ENCODE results near the gene NHLRC1. TPM values are rescaled to one million over a fixed set of nuclear protein-coding genes. Genes with fewer than 3 reads are reported as not detected.

The NHLRC1 gene
- total RNA-seq, 1 donor: 2.9 TPM

DNA sequence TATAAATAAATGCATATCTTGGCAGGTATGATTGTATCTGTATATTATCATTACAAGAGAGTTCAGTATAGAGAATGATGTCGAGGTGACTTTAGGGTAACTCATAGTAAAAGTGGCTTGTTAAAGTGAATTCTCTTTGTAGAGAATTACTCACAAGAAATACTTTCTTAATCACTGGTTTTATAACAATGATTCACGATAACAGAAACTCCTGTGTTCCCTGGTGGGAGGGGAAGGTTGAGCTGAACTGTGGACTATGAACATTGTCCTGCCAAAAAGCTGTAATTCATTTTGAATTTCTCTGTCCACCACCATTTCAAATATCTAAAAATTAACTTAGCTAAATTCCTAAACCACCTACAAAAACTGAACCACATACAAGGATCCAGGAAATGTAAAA, 24.7 kb upstream of the NHLRC1 start:
- Histone ChIP-seq H3K9me3 (ENCODE audit: low read depth, low read length) (no peaks in the 10 kb centered on the region), H4K20me1 (ENCODE audit: insufficient read depth, low read length) (no peaks in the 10 kb centered on the region), H3K27me3 (ENCODE audit: insufficient read depth, low read length) (no peaks in the 10 kb centered on the region), H2AFZ (ENCODE audit: low read length) (no peak overlapping the region), H3K27ac (ENCODE audit: low read depth, low read length) (peak overlapping the region; percentile 83), H3K4me1 (ENCODE audit: insufficient read depth, low read length) (peaks cover 23% of the 10 kb centered on the region), H3K79me2 (ENCODE audit: insufficient read depth, low read length) (peaks cover 10% of the 10 kb centered on the region), H3K4me2 (ENCODE audit: insufficient read depth, low read length) (peak overlapping the region; percentile 39), H3K36me3 (ENCODE audit: insufficient read depth, low read length) (peaks cover 13% of the 10 kb centered on the region), H3K4me3 (ENCODE audit: insufficient read depth, low read length) (no peak overlapping the region)
- TF ChIP-seq, protein P1, sequence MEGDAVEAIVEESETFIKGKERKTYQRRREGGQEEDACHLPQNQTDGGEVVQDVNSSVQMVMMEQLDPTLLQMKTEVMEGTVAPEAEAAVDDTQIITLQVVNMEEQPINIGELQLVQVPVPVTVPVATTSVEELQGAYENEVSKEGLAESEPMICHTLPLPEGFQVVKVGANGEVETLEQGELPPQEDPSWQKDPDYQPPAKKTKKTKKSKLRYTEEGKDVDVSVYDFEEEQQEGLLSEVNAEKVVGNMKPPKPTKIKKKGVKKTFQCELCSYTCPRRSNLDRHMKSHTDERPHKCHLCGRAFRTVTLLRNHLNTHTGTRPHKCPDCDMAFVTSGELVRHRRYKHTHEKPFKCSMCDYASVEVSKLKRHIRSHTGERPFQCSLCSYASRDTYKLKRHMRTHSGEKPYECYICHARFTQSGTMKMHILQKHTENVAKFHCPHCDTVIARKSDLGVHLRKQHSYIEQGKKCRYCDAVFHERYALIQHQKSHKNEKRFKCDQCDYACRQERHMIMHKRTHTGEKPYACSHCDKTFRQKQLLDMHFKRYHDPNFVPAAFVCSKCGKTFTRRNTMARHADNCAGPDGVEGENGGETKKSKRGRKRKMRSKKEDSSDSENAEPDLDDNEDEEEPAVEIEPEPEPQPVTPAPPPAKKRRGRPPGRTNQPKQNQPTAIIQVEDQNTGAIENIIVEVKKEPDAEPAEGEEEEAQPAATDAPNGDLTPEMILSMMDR (IDR thresholded peaks at IDR 0.05; ENCODE audit: extremely low read depth, low read depth, low read length): no peak
- DNase-seq (ENCODE audit: insufficient read length, low spot score, missing footprints): peak; percentile 86

DNA sequence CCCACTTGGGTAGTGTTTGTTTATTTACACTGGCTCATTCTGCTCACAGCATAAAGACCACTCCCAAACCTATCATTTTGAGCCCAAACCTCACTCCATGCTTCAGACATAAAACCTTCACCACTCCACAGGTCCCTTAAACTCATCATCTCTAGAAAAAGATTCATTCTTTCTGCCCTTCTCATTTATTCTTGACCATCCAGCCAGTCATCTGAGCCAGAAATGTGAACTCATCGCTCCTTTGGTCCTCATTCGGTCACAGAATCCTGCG, 20.0 kb upstream of the NHLRC1 start:
- no peak for DNase-seq (ENCODE audit: insufficient read length, low spot score, missing footprints)
- H3K79me2 ChIP-seq (ENCODE audit: insufficient read depth, low read length): no peaks in the 10 kb centered on the region
- H3K4me3 ChIP-seq (ENCODE audit: insufficient read depth, low read length): no peak overlapping the region
- peaks cover 52% of the 10 kb centered on the region for H3K36me3 ChIP-seq (ENCODE audit: insufficient read depth, low read length)
- H4K20me1 ChIP-seq (ENCODE audit: insufficient read depth, low read length): no peaks in the 10 kb centered on the region
- TF ChIP-seq, protein P1 (IDR thresholded peaks at IDR 0.05; ENCODE audit: extremely low read depth, low read depth, low read length): no peak
- H3K9me3 ChIP-seq (ENCODE audit: low read depth, low read length): no peaks in the 10 kb centered on the region
- no peak overlapping the region for H3K27ac ChIP-seq (ENCODE audit: low read depth, low read length)
- no peak overlapping the region for H2AFZ ChIP-seq (ENCODE audit: low read length)
- H3K4me1 ChIP-seq (ENCODE audit: insufficient read depth, low read length): peaks cover 8% of the 10 kb centered on the region
- no peak overlapping the region for H3K4me2 ChIP-seq (ENCODE audit: insufficient read depth, low read length)
- H3K27me3 ChIP-seq (ENCODE audit: insufficient read depth, low read length): no peaks in the 10 kb centered on the region

DNA sequence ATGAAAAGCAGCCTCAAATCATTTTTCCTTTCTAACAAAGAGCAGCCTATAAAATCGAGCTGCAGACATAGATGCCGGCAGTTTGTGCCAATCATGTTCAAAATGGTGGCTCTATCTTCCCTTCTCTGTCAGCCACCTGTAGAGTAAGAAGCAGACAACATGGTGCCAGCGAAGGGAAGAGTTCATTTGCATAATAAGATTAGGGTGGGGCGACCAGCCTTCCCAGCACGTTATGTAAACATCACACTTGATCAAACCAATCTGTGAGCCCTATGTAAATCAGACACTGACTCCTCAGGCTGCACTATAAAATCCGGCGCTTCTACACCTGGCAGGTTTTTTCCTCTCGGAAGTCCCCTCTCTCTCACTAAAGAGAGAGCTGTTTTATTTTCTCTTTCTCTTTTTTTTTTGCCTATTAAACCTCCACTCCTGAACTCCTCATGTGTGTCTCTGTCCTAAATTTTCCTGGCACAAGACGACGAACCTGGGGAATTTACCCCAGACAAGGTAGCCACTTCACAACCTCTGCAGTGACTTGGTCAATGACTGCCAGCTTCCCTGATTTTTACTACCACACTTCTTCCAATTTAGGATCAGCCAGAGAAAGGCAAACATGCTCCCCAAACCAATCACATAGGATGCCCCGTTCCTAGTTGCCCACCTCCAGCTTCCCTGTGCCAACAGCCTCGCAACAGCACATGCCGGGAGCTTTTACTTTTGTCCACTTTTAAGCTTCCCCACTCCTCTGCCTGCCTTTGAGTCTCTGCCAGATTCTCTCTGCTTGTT, 19.5 kb upstream of the NHLRC1 start:
- Histone ChIP-seq H3K4me3 (ENCODE audit: insufficient read depth, low read length) (no peak overlapping the region), H3K36me3 (ENCODE audit: insufficient read depth, low read length) (peaks cover 52% of the 10 kb centered on the region), H3K9me3 (ENCODE audit: low read depth, low read length) (no peaks in the 10 kb centered on the region), H4K20me1 (ENCODE audit: insufficient read depth, low read length) (no peaks in the 10 kb centered on the region), H3K27me3 (ENCODE audit: insufficient read depth, low read length) (no peaks in the 10 kb centered on the region), H3K27ac (ENCODE audit: low read depth, low read length) (no peak overlapping the region), H2AFZ (ENCODE audit: low read length) (no peak overlapping the region), H3K4me1 (ENCODE audit: insufficient read depth, low read length) (peaks cover 2% of the 10 kb centered on the region), H3K79me2 (ENCODE audit: insufficient read depth, low read length) (no peaks in the 10 kb centered on the region), H3K4me2 (ENCODE audit: insufficient read depth, low read length) (no peak overlapping the region)
- TF ChIP-seq, protein P1 (IDR thresholded peaks at IDR 0.05; ENCODE audit: extremely low read depth, low read depth, low read length): no peak
- no peak for DNase-seq (ENCODE audit: insufficient read length, low spot score, missing footprints)

DNA sequence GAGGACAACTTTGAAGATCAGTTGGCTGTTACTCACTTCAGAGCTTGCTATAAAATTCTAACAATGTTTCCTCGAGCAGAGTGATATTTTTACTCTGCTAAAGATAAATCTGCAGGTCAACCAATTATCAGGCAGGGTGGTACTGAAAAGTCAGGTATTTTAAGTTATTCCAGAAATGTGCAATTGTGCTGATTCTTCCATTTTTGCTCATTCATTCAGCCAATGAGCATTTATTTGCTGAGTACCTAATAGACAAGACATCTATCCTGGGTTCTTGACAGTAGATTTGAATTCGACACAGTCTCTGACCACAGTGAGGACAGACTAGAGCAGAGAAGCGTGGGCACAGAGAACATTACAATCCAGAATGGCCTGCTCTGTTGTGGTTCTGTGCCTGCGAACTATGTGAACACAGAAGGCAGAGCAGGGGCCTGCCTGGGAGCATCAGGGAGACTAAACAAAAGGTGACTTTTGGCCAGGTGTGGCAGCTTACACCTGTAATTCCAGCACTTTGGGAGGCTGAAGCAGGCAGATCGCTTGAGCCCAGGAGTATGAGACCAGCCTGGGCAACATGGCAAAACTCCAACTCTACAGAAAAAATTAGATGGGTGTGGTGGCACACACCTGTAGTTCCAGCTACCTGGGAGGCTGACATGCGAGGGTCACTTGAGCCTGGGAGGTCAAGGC, 17.6 kb upstream of the NHLRC1 start:
- no peaks in the 10 kb centered on the region for H3K79me2 ChIP-seq (ENCODE audit: insufficient read depth, low read length)
- no peak overlapping the region for H2AFZ ChIP-seq (ENCODE audit: low read length)
- no peak overlapping the region for H3K4me2 ChIP-seq (ENCODE audit: insufficient read depth, low read length)
- peaks cover 60% of the 10 kb centered on the region for H3K36me3 ChIP-seq (ENCODE audit: insufficient read depth, low read length)
- no peak overlapping the region for H3K27ac ChIP-seq (ENCODE audit: low read depth, low read length)
- H3K4me3 ChIP-seq (ENCODE audit: insufficient read depth, low read length): no peak overlapping the region
- H3K4me1 ChIP-seq (ENCODE audit: insufficient read depth, low read length): no peaks in the 10 kb centered on the region
- H3K9me3 ChIP-seq (ENCODE audit: low read depth, low read length): no peaks in the 10 kb centered on the region
- no peak for DNase-seq (ENCODE audit: insufficient read length, low spot score, missing footprints)
- no peaks in the 10 kb centered on the region for H3K27me3 ChIP-seq (ENCODE audit: insufficient read depth, low read length)
- no peaks in the 10 kb centered on the region for H4K20me1 ChIP-seq (ENCODE audit: insufficient read depth, low read length)
- TF ChIP-seq, protein P1 (IDR thresholded peaks at IDR 0.05; ENCODE audit: extremely low read depth, low read depth, low read length): no peak

Data from osteoblast (primary cell).